ENCODE measurements around the gene MYOCOS. TPM values are rescaled to one million over a fixed set of nuclear protein-coding genes. Genes with fewer than 3 reads are reported as not detected.

MYOCOS gene
- total RNA-seq, 1 donor from 2014 or later, result not detected

GRCh38 chr1:171628225-171628624 lies 6.2 kb downstream of the MYOCOS start:
- H3K36me3 ChIP-seq, result no peaks in the 10 kb centered on the region
- H3K4me3 ChIP-seq, result no peak overlapping the region
- H3K27me3 ChIP-seq, result no peaks in the 10 kb centered on the region
- DNase-seq (ENCODE audit: low spot score in 2 of 2), result no peak
- H3K4me1 ChIP-seq, result no peaks in the 10 kb centered on the region
- H3K9me3 ChIP-seq, result no peaks in the 10 kb centered on the region
- TF ChIP-seq CTCF (IDR thresholded peaks at IDR 0.05), result no peak
- intact Hi-C loops (cut with DNase I), result no loop called here
- H3K27ac ChIP-seq, result no peak overlapping the region

GRCh38 chr1:171635661-171636060 lies 13.6 kb downstream of the MYOCOS start:
- Histone ChIP-seq H3K4me1 (no peaks in the 10 kb centered on the region), H3K27ac (no peak overlapping the region), H3K36me3 (no peaks in the 10 kb centered on the region), H3K4me3 (no peak overlapping the region), H3K9me3 (no peaks in the 10 kb centered on the region), H3K27me3 (no peaks in the 10 kb centered on the region)
- intact Hi-C loops (cut with DNase I), result no loop called here
- DNase-seq (ENCODE audit: low spot score in 2 of 2), result no peak
- TF ChIP-seq CTCF (IDR thresholded peaks at IDR 0.05), result no peak

DNA sequence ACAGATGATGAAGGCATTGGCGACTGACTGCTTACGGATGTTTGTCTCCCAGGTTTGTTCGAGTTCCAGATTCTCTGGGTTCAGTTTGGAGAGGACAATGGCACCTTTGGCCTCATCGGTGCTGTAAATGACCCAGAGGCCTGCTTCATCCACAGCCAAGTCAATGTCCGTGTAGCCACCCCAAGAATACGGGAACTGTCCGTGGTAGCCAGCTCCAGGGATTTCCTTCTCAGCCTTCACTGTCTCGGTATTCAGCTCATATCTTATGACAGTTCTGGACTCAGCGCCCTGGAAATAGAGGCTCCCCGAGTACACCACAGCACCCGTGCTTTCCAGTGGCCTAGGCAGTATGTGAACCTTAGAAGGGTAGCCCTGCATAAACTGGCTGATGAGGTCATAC lies 14.1 kb downstream of the MYOCOS start:
- Histone ChIP-seq H3K27me3 (no peaks in the 10 kb centered on the region), H3K27ac (no peak overlapping the region), H3K4me3 (no peak overlapping the region), H3K36me3 (no peaks in the 10 kb centered on the region), H3K9me3 (no peaks in the 10 kb centered on the region), H3K4me1 (no peaks in the 10 kb centered on the region)
- DNase-seq (ENCODE audit: low spot score in 2 of 2), result no peak
- TF ChIP-seq CTCF (IDR thresholded peaks at IDR 0.05), result no peak
- intact Hi-C loops (cut with DNase I), result no loop called here

- Histone ChIP-seq H3K4me1 (no peaks in the 10 kb centered on the region), H3K36me3 (no peaks in the 10 kb centered on the region), H3K27ac (no peak overlapping the region), H3K27me3 (no peaks in the 10 kb centered on the region), H3K4me3 (no peak overlapping the region), H3K9me3 (no peaks in the 10 kb centered on the region)
- TF ChIP-seq CTCF (IDR thresholded peaks at IDR 0.05), result no peak
- intact Hi-C loops (cut with DNase I), result no loop called here
- no peak for DNase-seq (ENCODE audit: low spot score in 2 of 2)
These were observed 16.0 kb downstream of the MYOCOS start for GRCh38 chr1:171637928-171638576.

GRCh38 chr1:171640225-171640624 lies 18.2 kb downstream of the MYOCOS start:
- no peak for TF ChIP-seq CTCF (IDR thresholded peaks at IDR 0.05)
- H3K9me3 ChIP-seq, result no peaks in the 10 kb centered on the region
- DNase-seq (ENCODE audit: low spot score in 2 of 2), result no peak
- H3K36me3 ChIP-seq, result no peaks in the 10 kb centered on the region
- no peak overlapping the region for H3K27ac ChIP-seq
- H3K27me3 ChIP-seq, result no peaks in the 10 kb centered on the region
- no peak overlapping the region for H3K4me3 ChIP-seq
- intact Hi-C loops (cut with DNase I), result no loop called here
- peaks cover 2 to 3% of the 10 kb centered on the region in 2 donors for H3K4me1 ChIP-seq

Measured in ascending aorta (tissue), 2 donors.